ENCODE results near the gene PHETA1.
"Not testable (repeated sequence)": the region's sequence is repeated elsewhere in the genome, so short reads cannot be mapped to it uniquely, and the experiment has no call there.

The PHETA1 gene

GRCh38 chr12:111405149-111405858, 36.4 kb upstream of the PHETA1 start:
- DNase-seq, result peak; percentile 95

DNA sequence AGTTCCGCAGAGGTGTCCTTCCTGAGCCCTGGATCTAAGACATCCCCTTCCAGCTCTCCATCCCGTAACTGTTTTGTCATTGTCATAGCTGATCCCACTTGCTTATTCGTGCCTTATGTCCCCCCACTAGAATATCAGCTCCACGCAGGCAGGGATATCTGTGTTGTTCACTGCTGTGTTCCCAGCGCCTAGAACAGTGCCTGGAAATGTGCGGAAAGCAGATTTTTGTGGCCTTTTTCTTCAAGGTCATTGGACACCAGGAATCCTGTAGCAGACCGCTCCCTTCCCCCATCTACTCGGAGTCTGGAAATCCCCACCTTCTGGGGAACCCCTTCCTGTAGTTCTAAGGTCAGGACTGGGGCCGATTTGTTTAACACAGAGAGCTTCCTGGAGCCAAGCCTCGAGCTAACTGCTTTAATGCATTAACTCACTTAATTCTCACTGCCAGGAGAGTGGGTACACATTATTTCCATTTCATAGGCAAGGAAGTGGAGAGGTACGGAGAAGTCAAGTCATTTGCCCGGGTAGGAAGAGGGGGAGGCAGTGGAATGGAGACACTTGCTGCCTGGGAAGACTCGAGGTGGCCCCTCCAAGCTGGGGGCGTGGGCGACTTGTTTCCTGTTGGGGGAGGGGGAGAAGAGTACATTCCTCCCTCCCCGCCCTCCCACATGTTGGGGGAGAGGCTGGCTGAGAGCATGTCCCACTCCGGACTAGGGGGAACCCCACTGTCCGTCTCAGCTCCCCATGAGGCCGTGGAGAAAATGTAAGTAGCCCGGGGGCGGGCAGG, 35.7 kb upstream of the PHETA1 start:
- peak; percentile 32 for DNase-seq

GRCh38 chr12:111402490-111402824, 33.6 kb upstream of the PHETA1 start:
- DNase-seq, result not testable (repeated sequence)

- no peak for DNase-seq
Observed at GRCh38 chr12:111401167-111401605, 32.3 kb upstream of the PHETA1 start.

GRCh38 chr12:111399741-111400404, 31.0 kb upstream of the PHETA1 start:
- DNase-seq, result not testable (repeated sequence)

GRCh38 chr12:111398530-111398929, 29.6 kb upstream of the PHETA1 start:
- DNase-seq, result no peak

DNA sequence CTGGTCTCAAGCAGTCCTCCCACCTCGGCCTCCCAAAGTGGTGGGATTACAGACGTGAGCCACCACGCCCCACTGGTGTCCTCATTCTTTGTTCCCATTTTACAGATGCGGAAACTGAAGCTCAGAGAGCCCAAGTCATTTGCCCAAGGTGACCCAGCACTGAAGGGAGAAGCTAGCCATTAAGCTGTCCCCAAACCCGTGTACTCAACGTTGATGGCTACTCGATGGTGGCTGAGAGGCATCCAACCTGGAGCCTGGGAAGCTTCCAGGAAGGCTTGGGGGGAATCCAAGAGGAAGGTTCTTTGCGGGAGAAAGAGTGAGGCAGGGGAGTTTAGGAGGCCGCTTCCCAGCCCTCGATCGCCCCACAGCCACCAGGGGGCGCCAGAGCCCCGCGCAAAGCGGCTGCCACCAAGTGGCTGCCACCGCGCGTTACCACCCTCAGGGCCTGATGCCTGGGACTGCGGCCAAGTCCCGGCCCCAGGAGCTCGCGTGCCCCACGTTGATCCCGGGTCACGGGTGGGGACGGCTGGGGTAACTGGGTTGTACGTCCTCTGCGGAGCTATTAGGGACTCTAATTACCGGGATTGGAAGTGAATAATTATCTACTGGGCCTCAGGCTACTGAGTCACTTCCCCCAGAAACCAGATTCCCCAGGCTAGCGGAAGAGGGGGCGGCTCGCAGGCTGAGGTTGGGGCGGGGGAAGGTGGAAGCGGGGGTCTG, 28.0 kb upstream of the PHETA1 start:
- DNase-seq, result peak; percentile 26

- not testable (repeated sequence) for DNase-seq
Observed at GRCh38 chr12:111396271-111396670, 27.4 kb upstream of the PHETA1 start.

DNA sequence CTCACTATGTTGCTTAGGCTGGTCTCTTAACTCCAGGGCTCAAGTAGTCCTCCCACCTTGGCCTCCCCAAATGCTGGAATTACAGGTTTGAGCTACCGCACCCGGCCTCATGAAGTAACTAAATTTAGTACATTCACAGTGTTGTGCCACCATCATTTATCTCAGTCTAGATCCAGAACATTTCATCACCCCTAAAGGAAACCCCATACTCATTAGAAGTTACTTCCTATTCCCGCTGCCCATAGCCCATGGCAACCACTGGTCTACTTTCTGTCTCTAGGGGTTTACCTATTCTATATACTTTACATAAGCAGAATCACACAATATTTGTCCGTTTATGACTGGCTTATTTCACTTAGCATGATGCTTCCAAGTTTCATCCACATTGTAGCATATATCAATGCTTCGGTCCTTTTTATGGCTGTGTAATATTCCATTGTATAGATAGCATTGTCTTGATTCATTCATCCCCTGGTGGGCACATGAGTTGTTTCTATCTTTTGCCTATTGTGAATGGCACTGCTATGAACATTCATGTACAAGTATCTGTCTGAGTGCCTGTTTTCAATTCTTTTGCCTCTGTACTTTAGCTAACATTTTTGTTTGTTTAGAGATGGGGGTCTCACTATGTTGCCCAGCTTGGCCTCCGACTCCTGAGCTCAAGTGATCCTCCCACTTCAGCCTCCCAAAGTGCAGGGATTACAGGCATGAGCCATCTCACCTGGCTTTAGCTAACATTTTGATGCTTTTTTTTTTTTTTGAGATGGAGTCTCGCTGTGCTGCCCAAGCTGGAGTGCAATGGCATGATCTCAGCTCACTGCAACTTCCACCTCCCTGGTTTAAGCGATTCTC, 26.7 kb upstream of the PHETA1 start:
- DNase-seq, result peak; percentile 33

GRCh38 chr12:111394480-111394879, 25.6 kb upstream of the PHETA1 start:
- DNase-seq, result no peak

DNA sequence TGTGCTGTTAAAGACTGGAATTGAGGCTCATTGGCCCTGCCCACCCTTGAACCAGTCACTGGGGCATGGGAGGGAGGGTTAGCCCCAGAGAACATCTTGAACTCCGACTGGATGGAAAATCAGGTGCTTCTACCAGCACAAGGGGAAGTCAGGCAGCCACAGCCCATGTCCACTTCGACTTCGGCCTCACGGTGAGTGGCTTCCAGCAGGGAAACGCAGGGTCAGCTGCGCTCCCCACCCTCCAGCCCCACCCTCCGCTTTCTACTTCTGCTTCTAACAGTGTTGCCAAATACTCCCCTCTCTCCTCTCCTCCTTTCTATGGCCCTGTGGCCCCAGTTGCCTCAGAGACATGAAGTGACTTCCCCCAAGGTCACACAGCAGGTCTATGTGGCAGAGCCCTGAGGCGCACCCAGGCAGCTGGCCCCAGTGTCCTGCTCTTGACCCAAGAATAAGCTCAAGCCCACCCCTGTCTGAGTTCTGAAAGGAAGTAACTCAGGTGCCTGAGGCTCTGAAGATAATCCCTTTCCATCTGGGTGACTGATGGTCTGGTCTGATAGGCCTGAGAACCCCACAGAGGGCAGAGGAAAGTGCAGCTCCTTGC, 24.9 kb upstream of the PHETA1 start:
- DNase-seq, result peak; percentile 34

- no peak for DNase-seq
Observed at GRCh38 chr12:111390910-111391309, 22.0 kb upstream of the PHETA1 start.

- DNase-seq, result no peak
Observed at GRCh38 chr12:111389635-111390034, 20.7 kb upstream of the PHETA1 start.

GRCh38 chr12:111387747-111388323, 18.9 kb upstream of the PHETA1 start:
- DNase-seq, result no peak

DNA sequence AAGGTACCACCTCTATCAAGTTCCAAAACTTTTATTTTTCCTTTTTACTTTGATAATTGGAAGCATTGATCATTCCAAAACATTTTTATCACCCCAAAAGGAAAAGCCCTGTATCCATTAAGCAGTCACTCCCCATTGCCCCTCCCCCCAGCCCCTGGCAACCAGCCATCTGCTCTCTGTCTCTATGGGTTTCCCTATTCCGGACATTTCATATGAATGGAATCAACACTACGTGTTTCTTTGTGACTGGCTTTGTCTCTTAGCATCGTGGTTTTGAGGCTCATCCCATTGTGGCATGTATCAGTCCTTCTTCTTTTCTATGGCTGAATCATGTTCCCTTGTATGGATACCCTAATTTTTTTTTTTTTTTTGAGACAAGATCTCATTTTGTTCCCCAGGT, 18.0 kb upstream of the PHETA1 start:
- no peak for DNase-seq

DNA sequence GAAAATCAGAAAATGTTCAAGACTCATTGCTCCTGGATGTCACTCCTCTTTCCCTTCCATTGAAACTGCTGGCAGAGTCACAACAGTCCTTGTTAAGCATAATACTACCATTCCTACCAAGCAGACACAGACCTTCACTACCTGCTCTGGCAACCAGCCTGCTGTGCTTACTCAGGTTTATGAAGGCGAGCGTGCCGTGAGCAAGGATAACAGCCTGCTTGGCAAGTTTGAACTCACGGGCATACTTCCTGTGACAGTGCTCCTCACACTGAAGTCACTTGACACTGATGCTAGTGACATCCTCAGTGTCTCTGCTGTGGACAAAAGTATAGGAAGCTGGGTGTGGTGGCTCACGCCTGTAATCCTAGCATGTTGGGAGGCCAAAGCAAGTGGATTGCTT, 15.7 kb upstream of the PHETA1 start:
- no peak for DNase-seq

DNA sequence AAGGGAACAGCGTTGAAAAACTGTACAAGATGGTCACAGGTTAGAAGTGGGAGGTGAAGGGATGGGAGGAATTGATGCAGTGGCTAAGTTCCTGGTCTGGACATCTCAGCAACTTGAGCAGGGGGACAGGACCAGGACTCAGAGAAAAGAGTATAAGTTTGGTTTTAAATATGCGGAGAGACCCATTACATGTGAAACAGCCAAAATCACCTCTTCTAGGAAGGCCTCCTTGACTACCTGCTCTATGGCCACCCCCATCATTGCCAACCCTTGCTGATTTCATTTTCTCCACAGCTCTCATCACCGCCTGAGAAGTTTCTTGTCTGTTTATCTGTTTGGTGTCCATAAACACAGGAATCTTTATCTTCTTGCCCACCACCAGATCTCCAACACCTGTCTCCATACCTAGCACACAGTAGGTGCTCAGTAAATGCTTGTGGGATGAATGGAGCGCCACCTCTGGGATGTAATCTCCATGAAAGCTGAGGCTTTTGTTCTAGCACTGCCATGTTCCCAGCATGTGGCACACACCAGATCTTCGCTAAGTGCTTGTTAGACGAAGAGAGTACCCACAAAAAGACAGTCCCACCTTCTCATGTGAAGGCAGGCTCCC, 11.2 kb upstream of the PHETA1 start:
- DNase-seq, result no peak

GRCh38 chr12:111377440-111377839, 8.5 kb upstream of the PHETA1 start:
- DNase-seq, result no peak

DNA sequence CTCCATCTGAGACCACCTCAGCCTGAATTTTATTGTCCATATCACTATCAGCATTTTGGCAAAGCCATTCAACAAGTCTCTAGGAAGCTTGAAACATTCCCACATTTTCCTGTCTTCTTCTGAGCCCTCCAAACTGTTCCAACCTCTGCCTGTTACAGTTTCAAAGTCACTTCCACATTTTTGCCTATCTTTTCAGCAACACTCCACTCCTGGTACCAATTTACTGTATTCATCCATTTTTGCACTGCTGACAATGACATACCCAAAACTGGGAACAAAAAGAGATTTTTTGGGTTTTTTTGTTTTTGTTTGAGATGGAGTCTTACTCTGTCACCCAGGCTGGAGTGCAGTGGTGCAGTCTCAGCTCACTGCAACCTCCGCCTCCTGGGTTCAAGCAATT, 4.3 kb upstream of the PHETA1 start:
- DNase-seq, result not testable (repeated sequence)

DNA sequence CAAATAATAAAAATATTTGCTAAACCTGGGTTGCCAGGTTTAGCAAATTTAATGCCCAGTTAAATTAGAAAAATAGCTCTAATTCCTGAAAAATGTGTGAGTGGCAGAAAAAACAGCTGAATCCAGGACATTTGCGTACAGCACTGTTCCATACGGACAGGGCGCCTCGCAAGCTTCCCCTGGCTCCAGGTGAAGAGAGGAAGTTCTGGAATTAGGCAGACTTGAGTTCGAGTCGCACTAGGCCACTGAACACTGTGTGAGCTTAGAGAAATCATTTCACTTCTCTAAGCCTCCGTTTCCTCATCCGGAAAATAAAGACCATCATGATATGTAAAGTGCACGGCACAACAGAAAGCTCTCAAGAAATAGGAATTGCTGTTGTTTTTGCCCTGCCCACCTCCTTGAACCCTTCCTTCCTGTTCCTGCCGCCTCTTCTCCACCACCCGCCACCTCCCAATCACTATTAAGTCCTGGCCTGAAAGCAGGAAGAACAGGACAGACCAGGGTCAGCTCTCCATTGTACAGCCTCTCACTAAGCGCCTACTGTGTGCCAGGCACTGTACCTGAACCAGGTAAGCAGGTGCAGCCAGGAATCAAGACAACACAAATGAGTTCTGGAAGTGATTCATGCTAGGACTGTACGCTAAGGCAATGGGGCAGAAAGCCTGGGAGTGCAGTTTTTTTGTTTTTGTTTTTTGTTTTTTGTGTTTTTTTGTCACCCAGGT, 763 bp upstream of the PHETA1 start:
- no peak for DNase-seq
